Measurements from ENCODE around the gene PAFAH2. TPM values are rescaled to one million over a fixed set of nuclear protein-coding genes. Genes with fewer than 3 reads are reported as not detected.

PAFAH2 gene
- total and polyA plus RNA-seq, 2 of the 13 experiments (the other 11 are each of a cell fraction or from before 2014, with no cell fraction given) = 6.9 to 9.4 TPM

GRCh38 chr1:25978403-25978802 is 19.5 kb downstream of the PAFAH2 start (continued):
- TF ChIP-seq ZNF646 (CRISPR knock-in tag; IDR thresholded peaks at IDR 0.05) (no peak), ZBED4 (CRISPR knock-in tag; IDR thresholded peaks at IDR 0.05; ENCODE audit: borderline replicate concordance) (no peak)
